Right ventricle myocardium superior (tissue), 1 donor: ENCODE data around the gene HNRNPA2B1. TPM values are rescaled to one million over a fixed set of nuclear protein-coding genes. Genes with fewer than 3 reads are reported as not detected.
A peak's percentile ranks its signal among the peaks of the same experiment; 100 is the strongest.

Source experiments
- ATAC-seq: fragments of 200-7000 bp; cut with Tn5 transposase; one replicate; pipeline ENCODE4 v1.9.1; 2020; ENCODE audit warnings: mild to moderate bottlenecking; ENCODE audit not compliant: poor library complexity
- DNase-seq: peaks from one replicate; pipeline ENCODE4 v3.0.0-alpha.2; 2020
- intact Hi-C: fragments of 100-400 bp; cut with DNase I; formaldehyde crosslinking; loops from one replicate; pipeline ENCODE4 v1.11.2; 2022
- long read RNA-seq: library from polyadenylated mRNA; unstranded; transcript quantifications from one replicate; pipeline ENCODE4 v2.0.0, GENCODE V29; 2021
- total RNA-seq: library from RNA; stranded (reverse); fragmentation: NEBNext Ultra II Directional; extraction: Animal tissue kit (Norgen Biotek cat#: 25700); gene quantifications from one replicate; pipeline ENCODE4 v1.2.1, GENCODE V29; 2021
- donor health status: DM: no; HTN: yes; CAD: no; lungs with severe emphysema.

The HNRNPA2B1 gene
- total RNA-seq = 400 TPM
- long read RNA-seq, full-length matches to known transcripts = 268 of 353 reads
- long read RNA-seq, partial matches to known transcripts = 35 of 353 reads
- long read RNA-seq, other reads (novel, unspliced or antisense) = 50 of 353 reads

- intact Hi-C loops = no loop called here
- ATAC-seq (peak; percentile 89), DNase-seq (peak; percentile 97)
Observed at GRCh38 chr7:26200444-26201246, at the start of gene HNRNPA2B1. Gene HNRNPA2B1, minus strand, starts transcription at chr7:26200746. Its CDS starts 169 bp downstream, at chr7:26200577.

- ATAC-seq (no peak), DNase-seq (no peak)
- intact Hi-C loops = no loop called here
Observed at GRCh38 chr7:26250239-26250638, 49.7 kb upstream of the HNRNPA2B1 start.

- intact Hi-C loops = no loop called here
- no peak for DNase-seq
- no peak for ATAC-seq
Observed at GRCh38 chr7:26245150-26245549, 44.6 kb upstream of the HNRNPA2B1 start.

GRCh38 chr7:26238032-26238431 is 37.5 kb upstream of the HNRNPA2B1 start:
- DNase-seq = no peak
- intact Hi-C loops = no loop called here
- no peak for ATAC-seq

- DNase-seq (no peak), ATAC-seq (no peak)
- intact Hi-C loops = no loop called here
Observed at GRCh38 chr7:26237035-26237807, 36.7 kb upstream of the HNRNPA2B1 start.

GRCh38 chr7:26233902-26234511 is 33.5 kb upstream of the HNRNPA2B1 start:
- ATAC-seq (no peak), DNase-seq (no peak)
- intact Hi-C loops = no loop called here

GRCh38 chr7:26227987-26228386 is 27.4 kb upstream of the HNRNPA2B1 start:
- ATAC-seq (no peak), DNase-seq (no peak)
- intact Hi-C loops = no loop called here

- intact Hi-C loops = no loop called here
- ATAC-seq (no peak), DNase-seq (no peak)
Observed at GRCh38 chr7:26224359-26224758, 23.8 kb upstream of the HNRNPA2B1 start.

- ATAC-seq = no peak
- DNase-seq = no peak
- intact Hi-C loops = no loop called here
Observed at GRCh38 chr7:26216049-26216448, 15.5 kb upstream of the HNRNPA2B1 start.

GRCh38 chr7:26213807-26214515 is 13.4 kb upstream of the HNRNPA2B1 start:
- no peak for ATAC-seq
- no peak for DNase-seq
- intact Hi-C loops = no loop called here

- DNase-seq (no peak), ATAC-seq (no peak)
- intact Hi-C loops = no loop called here
Observed at GRCh38 chr7:26212921-26213718, 12.6 kb upstream of the HNRNPA2B1 start.

GRCh38 chr7:26208040-26208439 is 7.5 kb upstream of the HNRNPA2B1 start:
- no peak for DNase-seq
- ATAC-seq = no peak
- intact Hi-C loops = no loop called here

- no peak for DNase-seq
- ATAC-seq = no peak
- intact Hi-C loops = no loop called here
Observed at GRCh38 chr7:26203016-26203415, 2.5 kb upstream of the HNRNPA2B1 start.

GRCh38 chr7:26202019-26202990 is 1.8 kb upstream of the HNRNPA2B1 start:
- intact Hi-C loops = no loop called here
- peak; percentile 18 for ATAC-seq
- peak; percentile 75 for DNase-seq

GRCh38 chr7:26201247-26202018 is 887 bp upstream of the HNRNPA2B1 start, which contains the start of gene CBX3:
Gene CBX3, plus strand, starts transcription at chr7:26201745. Its CDS starts 1,254 bp downstream, at chr7:26202999.
- peak; percentile 94 for DNase-seq
- intact Hi-C loops = no loop called here
- ATAC-seq = peak; percentile 80

- intact Hi-C loops = no loop called here
- DNase-seq (peak; percentile 76), ATAC-seq (peak; percentile 43)
Observed at GRCh38 chr7:26200038-26200443, 505 bp downstream of the HNRNPA2B1 start.
